Trophoblast cell (in vitro differentiated cells and primary cell): ENCODE data around the gene CNTFR.

ENCODE experiments used
- DNase-seq, 2 donors: peaks; one replicate each; pipeline ENCODE4 v3.0.0-alpha.2; 2016
- H2AFZ ChIP-seq: 2 replicates; pipeline ENCODE4 v1.6.1; 2013; ENCODE audit warnings: low read length, moderate library complexity, mild to moderate bottlenecking; ENCODE audit not compliant: insufficient read depth, poor library complexity
- H2AK5ac ChIP-seq: 2 replicates; pipeline ENCODE4 v1.6.1; 2013; ENCODE audit warnings: mild to moderate bottlenecking, low read length
- H2BK120ac ChIP-seq: 2 replicates; pipeline ENCODE4 v1.6.1; 2013; ENCODE audit warnings: low read length, mild to moderate bottlenecking, moderate library complexity; ENCODE audit not compliant: insufficient read depth, poor library complexity
- H2BK12ac ChIP-seq: 2 replicates; pipeline ENCODE4 v1.6.1; 2013; ENCODE audit warnings: mild to moderate bottlenecking, low read length, moderate library complexity
- H2BK5ac ChIP-seq: 2 replicates; pipeline ENCODE4 v1.6.1; 2013; ENCODE audit warnings: low read length, low read depth, moderate library complexity, mild to moderate bottlenecking; ENCODE audit not compliant: poor library complexity
- H3K14ac ChIP-seq: 2 replicates; pipeline ENCODE4 v1.6.1; 2013; ENCODE audit warnings: mild to moderate bottlenecking, low read length
- H3K18ac ChIP-seq: 2 replicates; pipeline ENCODE4 v1.6.1; 2013; ENCODE audit warnings: mild to moderate bottlenecking, low read length
- H3K23ac ChIP-seq: 2 replicates; pipeline ENCODE4 v1.6.1; 2013; ENCODE audit warnings: low read length
- H3K27ac ChIP-seq: 2 replicates; pipeline ENCODE4 v1.5.1; 2013; ENCODE audit warnings: low read depth, mild to moderate bottlenecking, inconsistent platforms, low read length, moderate library complexity
- H3K27me3 ChIP-seq: 2 replicates; pipeline ENCODE4 v1.6.1; 2013; ENCODE audit warnings: inconsistent platforms, mild to moderate bottlenecking, low read length, moderate library complexity; ENCODE audit not compliant: insufficient read depth
- H3K36me3 ChIP-seq, 2 experiments: 1 replicate in 1 of 2; 2 replicates in 1 of 2; pipeline ENCODE4 v1.6.1; 2013; ENCODE audit warnings: low read length in 2 of 2, mild to moderate bottlenecking in 2 of 2, moderate library complexity in 1 of 2; ENCODE audit not compliant: insufficient read depth in 2 of 2, control insufficient read depth in 1 of 2
- H3K4ac ChIP-seq: 2 replicates; pipeline ENCODE4 v1.6.1; 2013; ENCODE audit warnings: low read depth, mild to moderate bottlenecking, low read length, moderate library complexity
- H3K4me1 ChIP-seq, 2 experiments: 1 replicate in 1 of 2; 2 replicates in 1 of 2; pipeline ENCODE4 v1.6.1; 2013; ENCODE audit warnings: low read length in 2 of 2, mild to moderate bottlenecking in 2 of 2, moderate library complexity in 1 of 2; ENCODE audit not compliant: insufficient read depth in 2 of 2, control insufficient read depth in 1 of 2
- H3K4me2 ChIP-seq: 2 replicates; pipeline ENCODE4 v1.6.1; 2013; ENCODE audit warnings: inconsistent platforms, mild to moderate bottlenecking, low read length, moderate library complexity
- H3K4me3 ChIP-seq: 2 replicates; pipeline ENCODE4 v1.5.1; 2013; ENCODE audit warnings: mild to moderate bottlenecking, low read depth, low read length, inconsistent platforms
- H3K79me1 ChIP-seq: one replicate; pipeline ENCODE4 v1.6.1; 2013; ENCODE audit warnings: low read length
- H3K79me2 ChIP-seq: 2 replicates; pipeline ENCODE4 v1.6.1; 2013; ENCODE audit warnings: low read length, mild to moderate bottlenecking; ENCODE audit not compliant: control insufficient read depth, insufficient read depth, poor library complexity
- H3K9ac ChIP-seq: 2 replicates; pipeline ENCODE4 v1.6.1; 2013; ENCODE audit warnings: mild to moderate bottlenecking, low read length
- H3K9me3 ChIP-seq: 2 replicates; pipeline ENCODE4 v1.6.1; 2013; ENCODE audit warnings: low read depth, mild to moderate bottlenecking, control low read depth, inconsistent platforms, low read length; ENCODE audit not compliant: insufficient read depth
- H4K12ac ChIP-seq: 2 replicates; pipeline ENCODE4 v1.6.1; 2013; ENCODE audit warnings: low read depth, mild to moderate bottlenecking, low read length, moderate library complexity
- H4K8ac ChIP-seq: 2 replicates; pipeline ENCODE4 v1.6.1; 2013; ENCODE audit warnings: low read depth, mild to moderate bottlenecking, low read length, moderate library complexity
- H4K91ac ChIP-seq: one replicate; pipeline ENCODE4 v1.6.1; 2013; ENCODE audit warnings: low read depth, mild to moderate bottlenecking, low read length, moderate library complexity
- WGBS: extraction: QIAGEN DNeasy Blood & Tissue Kit; methylation state at CpG from one replicate; pipeline ENCODE4 v1.1.7; 2013; ENCODE audit warnings: missing lambda C conversion rate; ENCODE audit not compliant: insufficient read length, insufficient coverage; ENCODE audit errors: extremely low coverage; 5-methylcytosine and 5-hydroxymethylcytosine counted together

Gene CNTFR

GRCh38 chr9:34633166-34633565, 43.6 kb upstream of the CNTFR start:
- Histone ChIP-seq H2AK5ac (no peak overlapping the region), H3K4me1 (peaks cover 5 to 16% of the 10 kb centered on the region in 2 experiments), H2BK5ac (no peak overlapping the region), H3K36me3 (peaks cover 3 to 6% of the 10 kb centered on the region in 2 experiments), H3K4me3 (no peak overlapping the region), H4K91ac (no peak overlapping the region), H3K79me2 (peaks cover 4% of the 10 kb centered on the region), H3K9me3 (peaks cover 2% of the 10 kb centered on the region), H3K9ac (no peak overlapping the region), H4K12ac (no peak overlapping the region), H3K18ac (no peak overlapping the region), H2AFZ (no peak overlapping the region), H2BK120ac (no peak overlapping the region), H2BK12ac (no peak overlapping the region), H3K4me2 (no peak overlapping the region), H3K23ac (no peak overlapping the region), H3K27me3 (peaks cover 28% of the 10 kb centered on the region), H3K79me1 (peaks cover 9% of the 10 kb centered on the region), H4K8ac (no peak overlapping the region), H3K14ac (no peak overlapping the region), H3K4ac (no peak overlapping the region), H3K27ac (no peak overlapping the region)
- WGBS: no CpG with 5 or more reads among the region's 5 CpGs
- DNase-seq: no peak

GRCh38 chr9:34630402-34631154, 41.1 kb upstream of the CNTFR start:
- Histone ChIP-seq H3K27me3 (peaks cover 46% of the 10 kb centered on the region), H2BK120ac (no peak overlapping the region), H3K4me3 (no peak overlapping the region), H3K23ac (no peak overlapping the region), H3K27ac (no peak overlapping the region), H3K4me1 (peaks cover 0 to 3% of the 10 kb centered on the region in 2 experiments), H3K36me3 (peaks cover under 1 to 4% of the 10 kb centered on the region in 2 experiments), H3K9me3 (peaks cover 6% of the 10 kb centered on the region), H3K4ac (no peak overlapping the region), H3K79me2 (no peaks in the 10 kb centered on the region), H2AFZ (no peak overlapping the region), H3K4me2 (no peak overlapping the region), H3K9ac (no peak overlapping the region), H3K79me1 (no peaks in the 10 kb centered on the region), H2BK12ac (no peak overlapping the region), H4K91ac (no peak overlapping the region), H2AK5ac (no peak overlapping the region), H4K8ac (no peak overlapping the region), H2BK5ac (no peak overlapping the region), H4K12ac (no peak overlapping the region), H3K14ac (no peak overlapping the region), H3K18ac (no peak overlapping the region)
- DNase-seq: no peak
- WGBS: no CpG with 5 or more reads among the region's 5 CpGs

GRCh38 chr9:34629491-34629808, 39.9 kb upstream of the CNTFR start:
- Histone ChIP-seq H3K27ac (no peak overlapping the region), H4K91ac (no peak overlapping the region), H3K9ac (no peak overlapping the region), H2AK5ac (no peak overlapping the region), H3K23ac (no peak overlapping the region), H3K18ac (no peak overlapping the region), H4K12ac (no peak overlapping the region), H2AFZ (no peak overlapping the region), H3K9me3 (peaks cover 9% of the 10 kb centered on the region), H3K36me3 (no peaks in the 10 kb centered on the region), H2BK12ac (no peak overlapping the region), H3K14ac (no peak overlapping the region), H4K8ac (no peak overlapping the region), H3K4me1 (peaks cover 0 to 3% of the 10 kb centered on the region in 2 experiments), H3K79me1 (no peaks in the 10 kb centered on the region), H3K4me3 (no peak overlapping the region), H3K4me2 (no peak overlapping the region), H2BK120ac (no peak overlapping the region), H2BK5ac (no peak overlapping the region), H3K27me3 (peaks cover 53% of the 10 kb centered on the region), H3K79me2 (no peaks in the 10 kb centered on the region), H3K4ac (no peak overlapping the region)
- no peak for DNase-seq
- no CpG with 5 or more reads among the region's 5 CpGs for WGBS

GRCh38 chr9:34628656-34629490, 39.3 kb upstream of the CNTFR start, which contains the start of gene ARID3C:
Gene ARID3C, minus strand, starts transcription at chr9:34629066. Its CDS starts 1,052 bp downstream, at chr9:34628014.
- peaks cover 59% of the 10 kb centered on the region for H3K27me3 ChIP-seq
- no peaks in the 10 kb centered on the region for H3K36me3 ChIP-seq
- H2AK5ac ChIP-seq: no peak within 1 kb of the TSS
- no peaks in the 10 kb centered on the region for H3K79me1 ChIP-seq
- DNase-seq: peak; percentile 40 to 73
- no peak within 1 kb of the TSS for H4K12ac ChIP-seq
- H2BK12ac ChIP-seq: no peak within 1 kb of the TSS
- H3K9me3 ChIP-seq: peaks cover 11% of the 10 kb centered on the region
- no peak within 1 kb of the TSS for H3K14ac ChIP-seq
- H4K91ac ChIP-seq: no peak within 1 kb of the TSS
- no peak within 1 kb of the TSS for H3K9ac ChIP-seq
- peaks cover 0 to 3% of the 10 kb centered on the region in 2 experiments for H3K4me1 ChIP-seq
- no peak within 1 kb of the TSS for H2BK120ac ChIP-seq
- no peak within 1 kb of the TSS for H3K4ac ChIP-seq
- no peak within 1 kb of the TSS for H2AFZ ChIP-seq
- H3K23ac ChIP-seq: no peak within 1 kb of the TSS
- no peak within 1 kb of the TSS for H2BK5ac ChIP-seq
- no peak within 1 kb of the TSS for H3K27ac ChIP-seq
- peak within 1 kb of the TSS; percentile 59 for H3K4me2 ChIP-seq
- H3K18ac ChIP-seq: no peak within 1 kb of the TSS
- H4K8ac ChIP-seq: no peak within 1 kb of the TSS
- H3K4me3 ChIP-seq: peak within 1 kb of the TSS; percentile 45
- H3K79me2 ChIP-seq: no peaks in the 10 kb centered on the region
- WGBS: no CpG with 5 or more reads among the region's 69 CpGs
